Measurements from ENCODE around the gene CECR2. TPM values are rescaled to one million over a fixed set of nuclear protein-coding genes. Genes with fewer than 3 reads are reported as not detected.

Gene CECR2
- total RNA-seq, 1 experiment from 2014 or later: not detected

DNA sequence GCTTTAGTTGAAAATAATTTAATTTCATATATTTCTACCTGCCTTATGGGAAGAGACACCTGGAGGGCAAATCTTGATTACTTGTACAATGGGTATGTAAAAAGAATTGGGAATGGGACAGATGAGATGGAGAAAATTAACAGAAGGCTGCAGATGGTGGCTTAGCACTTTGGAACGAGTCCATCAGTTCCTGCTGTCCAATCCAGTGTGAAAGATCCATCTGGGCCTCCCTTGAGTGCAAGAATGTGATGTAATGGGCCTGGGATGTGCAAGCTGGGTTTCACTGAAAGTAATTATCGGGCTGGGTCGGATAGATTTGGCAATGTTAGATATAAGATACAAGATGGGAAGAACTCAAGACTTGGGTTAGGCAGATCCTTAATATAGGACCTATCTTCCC is 42.0 kb downstream of the CECR2 start:
- Histone ChIP-seq H3K36me3 (ENCODE audit: low read depth, low read length) (no peaks in the 10 kb centered on the region), H3K79me2 (ENCODE audit: low read length) (no peaks in the 10 kb centered on the region), H2AFZ (ENCODE audit: low read length) (no peak overlapping the region), H3K4me3 (ENCODE audit: low read length) (no peak overlapping the region), H3K4me2 (ENCODE audit: low read length) (no peak overlapping the region), H3K4me1 (ENCODE audit: insufficient read depth, low read length) (no peaks in the 10 kb centered on the region), H3K9me3 (ENCODE audit: low read length) (no peaks in the 10 kb centered on the region), H3K27me3 (ENCODE audit: low read length) (no peaks in the 10 kb centered on the region; the same call in 1 of the 2 replicates), H3F3A (ENCODE audit: low read length, unreplicated experiment) (no peaks in the 10 kb centered on the region), H4K20me1 (ENCODE audit: low read length) (no peaks in the 10 kb centered on the region), H3K27ac (ENCODE audit: low read length) (no peak overlapping the region), H3K9me2 (replicated peaks; ENCODE audit: low read length) (no peaks in the 10 kb centered on the region), H3K9ac (ENCODE audit: low read length) (no peak overlapping the region)
- intact Hi-C loops (cut with micrococcal nuclease): no loop called here
- ChIA-PET CTCF (no interaction called here), POLR2A (ENCODE audit: unreplicated experiment) (no interaction called here)
- DNase-seq (no peak), ATAC-seq (no peak)
- TF ChIP-seq EZH2 (IDR thresholded peaks at IDR 0.05; ENCODE audit: low read length, unreplicated experiment) (no peak), EZH2phosphoT487 (IDR thresholded peaks at IDR 0.05; ENCODE audit: borderline replicate concordance, low read length) (no peak)
- TF ChIP-seq, protein P1, sequence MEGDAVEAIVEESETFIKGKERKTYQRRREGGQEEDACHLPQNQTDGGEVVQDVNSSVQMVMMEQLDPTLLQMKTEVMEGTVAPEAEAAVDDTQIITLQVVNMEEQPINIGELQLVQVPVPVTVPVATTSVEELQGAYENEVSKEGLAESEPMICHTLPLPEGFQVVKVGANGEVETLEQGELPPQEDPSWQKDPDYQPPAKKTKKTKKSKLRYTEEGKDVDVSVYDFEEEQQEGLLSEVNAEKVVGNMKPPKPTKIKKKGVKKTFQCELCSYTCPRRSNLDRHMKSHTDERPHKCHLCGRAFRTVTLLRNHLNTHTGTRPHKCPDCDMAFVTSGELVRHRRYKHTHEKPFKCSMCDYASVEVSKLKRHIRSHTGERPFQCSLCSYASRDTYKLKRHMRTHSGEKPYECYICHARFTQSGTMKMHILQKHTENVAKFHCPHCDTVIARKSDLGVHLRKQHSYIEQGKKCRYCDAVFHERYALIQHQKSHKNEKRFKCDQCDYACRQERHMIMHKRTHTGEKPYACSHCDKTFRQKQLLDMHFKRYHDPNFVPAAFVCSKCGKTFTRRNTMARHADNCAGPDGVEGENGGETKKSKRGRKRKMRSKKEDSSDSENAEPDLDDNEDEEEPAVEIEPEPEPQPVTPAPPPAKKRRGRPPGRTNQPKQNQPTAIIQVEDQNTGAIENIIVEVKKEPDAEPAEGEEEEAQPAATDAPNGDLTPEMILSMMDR (conservative IDR thresholded peaks at IDR 0.05; ENCODE audit: low read depth, low read length): no peak
- BruUV-seq (replicated peaks): no TSS peak

DNA sequence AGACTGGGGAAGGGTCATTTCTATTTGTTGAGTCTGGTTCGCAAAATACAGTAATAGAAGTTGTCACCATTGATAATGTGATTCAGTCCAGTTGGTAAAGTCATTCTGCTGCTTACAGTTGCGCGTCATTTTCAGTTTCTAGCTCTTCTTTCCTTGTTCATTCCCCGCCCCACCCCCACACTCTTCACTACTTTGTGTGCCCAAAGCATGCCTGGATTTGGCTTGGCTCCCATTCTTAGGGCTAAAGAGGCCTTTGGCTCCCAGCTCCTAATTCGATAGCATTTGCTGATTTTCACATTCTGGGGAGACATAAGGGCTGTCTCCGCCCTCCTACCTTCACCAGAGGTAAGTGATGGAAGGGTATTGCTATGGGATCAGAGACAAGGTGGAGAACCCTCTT is 43.0 kb downstream of the CECR2 start:
- TF ChIP-seq EZH2phosphoT487 (IDR thresholded peaks at IDR 0.05; ENCODE audit: borderline replicate concordance, low read length) (no peak), EZH2 (IDR thresholded peaks at IDR 0.05; ENCODE audit: low read length, unreplicated experiment) (no peak)
- TF ChIP-seq, protein P1 (conservative IDR thresholded peaks at IDR 0.05; ENCODE audit: low read depth, low read length): no peak
- POLR2A ChIA-PET (ENCODE audit: unreplicated experiment): no interaction called here

DNA sequence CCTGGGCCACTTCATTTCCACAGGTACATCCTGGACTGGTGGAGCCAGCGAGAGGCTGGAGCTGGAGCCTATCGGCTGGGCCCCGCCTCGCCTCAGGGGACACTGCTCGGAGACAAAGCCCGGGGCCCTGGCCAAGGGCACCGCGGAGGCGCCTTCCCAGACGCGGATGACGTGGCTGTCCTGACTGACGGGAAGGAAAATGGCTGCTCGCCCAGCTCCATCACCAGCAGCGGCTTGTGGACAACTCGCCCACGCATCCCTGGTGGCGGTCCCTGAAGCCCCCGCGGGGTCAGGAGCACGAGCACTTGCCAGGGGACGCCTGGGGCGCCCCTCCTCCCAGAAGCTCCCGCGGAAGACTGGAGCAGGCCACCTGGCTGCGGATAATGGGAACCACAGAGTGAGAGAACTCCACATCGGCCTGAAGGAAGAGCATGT is 49.6 kb downstream of the CECR2 start:
- no peaks in the 10 kb centered on the region for H3K79me2 ChIP-seq (ENCODE audit: low read length)
- TF ChIP-seq EZH2 (IDR thresholded peaks at IDR 0.05; ENCODE audit: low read length, unreplicated experiment): no peak
- ChIA-PET POLR2A (ENCODE audit: unreplicated experiment) (no interaction called here), CTCF (no interaction called here)
- H3K9me3 ChIP-seq (ENCODE audit: low read length): no peaks in the 10 kb centered on the region
- H3K9ac ChIP-seq (ENCODE audit: low read length): no peak overlapping the region
- DNase-seq (no peak), ATAC-seq (no peak)
- H3K4me3 ChIP-seq (ENCODE audit: low read length): no peak overlapping the region
- no peaks in the 10 kb centered on the region for H3K36me3 ChIP-seq (ENCODE audit: low read depth, low read length)
- no peaks in the 10 kb centered on the region for H4K20me1 ChIP-seq (ENCODE audit: low read length)
- no peaks in the 10 kb centered on the region for H3K4me1 ChIP-seq (ENCODE audit: insufficient read depth, low read length)
- no peaks in the 10 kb centered on the region for H3K9me2 ChIP-seq (replicated peaks; ENCODE audit: low read length)
- intact Hi-C loops (cut with micrococcal nuclease): no loop called here
- no peak overlapping the region for H2AFZ ChIP-seq (ENCODE audit: low read length)
- peaks cover 10% of the 10 kb centered on the region; the same call in 1 of the 2 replicates for H3K27me3 ChIP-seq (ENCODE audit: low read length)
- H3K27ac ChIP-seq (ENCODE audit: low read length): no peak overlapping the region
- BruUV-seq (replicated peaks): no TSS peak
- H3F3A ChIP-seq (ENCODE audit: low read length, unreplicated experiment): no peaks in the 10 kb centered on the region
- H3K4me2 ChIP-seq (ENCODE audit: low read length): no peak overlapping the region

More for the DNA sequence above, 43.0 kb downstream of the CECR2 start:
- H2AFZ ChIP-seq (ENCODE audit: low read length): no peak overlapping the region
- H3K36me3 ChIP-seq (ENCODE audit: low read depth, low read length): no peaks in the 10 kb centered on the region
- H3K9me3 ChIP-seq (ENCODE audit: low read length): no peaks in the 10 kb centered on the region
- H3K4me3 ChIP-seq (ENCODE audit: low read length): no peak overlapping the region
- no peaks in the 10 kb centered on the region; the same call in 1 of the 2 replicates for H3K27me3 ChIP-seq (ENCODE audit: low read length)
- H3K4me2 ChIP-seq (ENCODE audit: low read length): no peak overlapping the region
- H3K4me1 ChIP-seq (ENCODE audit: insufficient read depth, low read length): no peaks in the 10 kb centered on the region
- no peak for DNase-seq
- no peaks in the 10 kb centered on the region for H3F3A ChIP-seq (ENCODE audit: low read length, unreplicated experiment)
- H3K27ac ChIP-seq (ENCODE audit: low read length): no peak overlapping the region
- no peaks in the 10 kb centered on the region for H4K20me1 ChIP-seq (ENCODE audit: low read length)
- intact Hi-C loops (cut with micrococcal nuclease): no loop called here
- H3K79me2 ChIP-seq (ENCODE audit: low read length): no peaks in the 10 kb centered on the region
- no peak overlapping the region for H3K9ac ChIP-seq (ENCODE audit: low read length)
- no peak for ATAC-seq
- BruUV-seq (replicated peaks): no TSS peak
- H3K9me2 ChIP-seq (replicated peaks; ENCODE audit: low read length): no peaks in the 10 kb centered on the region
- CTCF ChIA-PET: no interaction called here
